ENCODE results near the gene EPHA7. TPM values are rescaled to one million over a fixed set of nuclear protein-coding genes. Genes with fewer than 3 reads are reported as not detected.

The EPHA7 gene
- total and polyA plus RNA-seq, 2 of the 13 experiments (the other 11 are each of a cell fraction or from before 2014, with no cell fraction given) = not detected

DNA sequence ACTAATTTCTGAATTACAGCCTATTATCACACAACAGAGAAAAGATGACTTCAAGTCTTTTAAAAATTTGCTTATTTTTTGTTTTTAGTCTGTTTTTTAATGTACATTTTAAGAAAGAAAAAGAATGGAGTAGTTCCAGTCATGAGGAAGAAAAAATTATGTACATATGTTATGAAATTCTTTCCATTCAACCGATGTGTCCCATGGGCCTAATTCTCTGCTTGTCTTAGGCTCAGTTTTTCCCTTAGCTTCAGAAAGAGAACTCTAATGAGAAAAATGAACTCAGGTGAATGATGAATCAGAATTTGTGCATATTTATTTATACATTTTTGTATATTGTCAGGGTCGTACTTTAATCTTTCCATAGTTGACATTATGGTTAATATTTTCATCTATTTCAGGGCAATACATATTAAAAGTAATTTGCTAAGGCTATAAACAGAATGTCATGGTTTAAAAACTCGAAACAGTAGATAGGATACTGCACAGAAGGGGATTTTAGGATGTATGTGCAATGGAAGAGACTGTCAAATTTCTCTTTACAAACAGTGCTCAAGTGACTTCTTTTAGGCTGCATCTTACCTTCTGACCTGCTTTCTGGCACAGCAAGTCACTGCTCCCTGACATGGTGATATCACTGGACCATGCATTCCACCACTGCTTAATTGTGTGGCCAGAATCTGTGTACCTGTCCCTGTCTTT, 153.1 kb downstream of the EPHA7 start (continued):
- TF ChIP-seq, protein P1, sequence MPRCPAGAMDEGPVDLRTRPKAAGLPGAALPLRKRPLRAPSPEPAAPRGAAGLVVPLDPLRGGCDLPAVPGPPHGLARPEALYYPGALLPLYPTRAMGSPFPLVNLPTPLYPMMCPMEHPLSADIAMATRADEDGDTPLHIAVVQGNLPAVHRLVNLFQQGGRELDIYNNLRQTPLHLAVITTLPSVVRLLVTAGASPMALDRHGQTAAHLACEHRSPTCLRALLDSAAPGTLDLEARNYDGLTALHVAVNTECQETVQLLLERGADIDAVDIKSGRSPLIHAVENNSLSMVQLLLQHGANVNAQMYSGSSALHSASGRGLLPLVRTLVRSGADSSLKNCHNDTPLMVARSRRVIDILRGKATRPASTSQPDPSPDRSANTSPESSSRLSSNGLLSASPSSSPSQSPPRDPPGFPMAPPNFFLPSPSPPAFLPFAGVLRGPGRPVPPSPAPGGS (CRISPR knock-in tag; IDR thresholded peaks at IDR 0.05) = no peak
- TF ChIP-seq ZNF234 (CRISPR knock-in tag; conservative IDR thresholded peaks at IDR 0.05) (no peak), EHMT2 (IDR thresholded peaks at IDR 0.05; ENCODE audit: borderline replicate concordance, low read depth, low read length) (no peak), AKAP8 (CRISPR knock-in tag; IDR thresholded peaks at IDR 0.05) (no peak), RFXANK (CRISPR knock-in tag; IDR thresholded peaks at IDR 0.05) (no peak), TBX3 (IDR thresholded peaks at IDR 0.05; ENCODE audit: borderline replicate concordance) (no peak), ZNF614 (CRISPR knock-in tag; IDR thresholded peaks at IDR 0.05; ENCODE audit: borderline replicate concordance) (no peak), SRF (IDR thresholded peaks at IDR 0.05; ENCODE audit: low read depth, low read length) (no peak), IRX3 (CRISPR knock-in tag; IDR thresholded peaks at IDR 0.05; ENCODE audit: borderline replicate concordance, low read depth) (no peak)
- TF ChIP-seq, protein P2, sequence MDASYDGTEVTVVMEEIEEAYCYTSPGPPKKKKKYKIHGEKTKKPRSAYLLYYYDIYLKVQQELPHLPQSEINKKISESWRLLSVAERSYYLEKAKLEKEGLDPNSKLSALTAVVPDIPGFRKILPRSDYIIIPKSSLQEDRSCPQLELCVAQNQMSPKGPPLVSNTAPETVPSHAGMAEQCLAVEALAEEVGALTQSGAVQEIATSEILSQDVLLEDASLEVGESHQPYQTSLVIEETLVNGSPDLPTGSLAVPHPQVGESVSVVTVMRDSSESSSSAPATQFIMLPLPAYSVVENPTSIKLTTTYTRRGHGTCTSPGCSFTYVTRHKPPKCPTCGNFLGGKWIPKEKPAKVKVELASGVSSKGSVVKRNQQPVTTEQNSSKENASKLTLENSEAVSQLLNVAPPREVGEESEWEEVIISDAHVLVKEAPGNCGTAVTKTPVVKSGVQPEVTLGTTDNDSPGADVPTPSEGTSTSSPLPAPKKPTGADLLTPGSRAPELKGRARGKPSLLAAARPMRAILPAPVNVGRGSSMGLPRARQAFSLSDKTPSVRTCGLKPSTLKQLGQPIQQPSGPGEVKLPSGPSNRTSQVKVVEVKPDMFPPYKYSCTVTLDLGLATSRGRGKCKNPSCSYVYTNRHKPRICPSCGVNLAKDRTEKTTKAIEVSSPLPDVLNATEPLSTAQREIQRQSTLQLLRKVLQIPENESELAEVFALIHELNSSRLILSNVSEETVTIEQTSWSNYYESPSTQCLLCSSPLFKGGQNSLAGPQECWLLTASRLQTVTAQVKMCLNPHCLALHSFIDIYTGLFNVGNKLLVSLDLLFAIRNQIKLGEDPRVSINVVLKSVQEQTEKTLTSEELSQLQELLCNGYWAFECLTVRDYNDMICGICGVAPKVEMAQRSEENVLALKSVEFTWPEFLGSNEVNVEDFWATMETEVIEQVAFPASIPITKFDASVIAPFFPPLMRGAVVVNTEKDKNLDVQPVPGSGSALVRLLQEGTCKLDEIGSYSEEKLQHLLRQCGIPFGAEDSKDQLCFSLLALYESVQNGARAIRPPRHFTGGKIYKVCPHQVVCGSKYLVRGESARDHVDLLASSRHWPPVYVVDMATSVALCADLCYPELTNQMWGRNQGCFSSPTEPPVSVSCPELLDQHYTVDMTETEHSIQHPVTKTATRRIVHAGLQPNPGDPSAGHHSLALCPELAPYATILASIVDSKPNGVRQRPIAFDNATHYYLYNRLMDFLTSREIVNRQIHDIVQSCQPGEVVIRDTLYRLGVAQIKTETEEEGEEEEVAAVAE (CRISPR knock-in tag; IDR thresholded peaks at IDR 0.05; ENCODE audit: borderline replicate concordance) = no peak
- TF ChIP-seq, protein P3, sequence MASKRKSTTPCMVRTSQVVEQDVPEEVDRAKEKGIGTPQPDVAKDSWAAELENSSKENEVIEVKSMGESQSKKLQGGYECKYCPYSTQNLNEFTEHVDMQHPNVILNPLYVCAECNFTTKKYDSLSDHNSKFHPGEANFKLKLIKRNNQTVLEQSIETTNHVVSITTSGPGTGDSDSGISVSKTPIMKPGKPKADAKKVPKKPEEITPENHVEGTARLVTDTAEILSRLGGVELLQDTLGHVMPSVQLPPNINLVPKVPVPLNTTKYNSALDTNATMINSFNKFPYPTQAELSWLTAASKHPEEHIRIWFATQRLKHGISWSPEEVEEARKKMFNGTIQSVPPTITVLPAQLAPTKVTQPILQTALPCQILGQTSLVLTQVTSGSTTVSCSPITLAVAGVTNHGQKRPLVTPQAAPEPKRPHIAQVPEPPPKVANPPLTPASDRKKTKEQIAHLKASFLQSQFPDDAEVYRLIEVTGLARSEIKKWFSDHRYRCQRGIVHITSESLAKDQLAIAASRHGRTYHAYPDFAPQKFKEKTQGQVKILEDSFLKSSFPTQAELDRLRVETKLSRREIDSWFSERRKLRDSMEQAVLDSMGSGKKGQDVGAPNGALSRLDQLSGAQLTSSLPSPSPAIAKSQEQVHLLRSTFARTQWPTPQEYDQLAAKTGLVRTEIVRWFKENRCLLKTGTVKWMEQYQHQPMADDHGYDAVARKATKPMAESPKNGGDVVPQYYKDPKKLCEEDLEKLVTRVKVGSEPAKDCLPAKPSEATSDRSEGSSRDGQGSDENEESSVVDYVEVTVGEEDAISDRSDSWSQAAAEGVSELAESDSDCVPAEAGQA (IDR thresholded peaks at IDR 0.05; ENCODE audit: low read depth) = no peak
- TF ChIP-seq, protein P3 (CRISPR knock-in tag; IDR thresholded peaks at IDR 0.05; ENCODE audit: borderline replicate concordance) = no peak
- TF ChIP-seq, protein P4, sequence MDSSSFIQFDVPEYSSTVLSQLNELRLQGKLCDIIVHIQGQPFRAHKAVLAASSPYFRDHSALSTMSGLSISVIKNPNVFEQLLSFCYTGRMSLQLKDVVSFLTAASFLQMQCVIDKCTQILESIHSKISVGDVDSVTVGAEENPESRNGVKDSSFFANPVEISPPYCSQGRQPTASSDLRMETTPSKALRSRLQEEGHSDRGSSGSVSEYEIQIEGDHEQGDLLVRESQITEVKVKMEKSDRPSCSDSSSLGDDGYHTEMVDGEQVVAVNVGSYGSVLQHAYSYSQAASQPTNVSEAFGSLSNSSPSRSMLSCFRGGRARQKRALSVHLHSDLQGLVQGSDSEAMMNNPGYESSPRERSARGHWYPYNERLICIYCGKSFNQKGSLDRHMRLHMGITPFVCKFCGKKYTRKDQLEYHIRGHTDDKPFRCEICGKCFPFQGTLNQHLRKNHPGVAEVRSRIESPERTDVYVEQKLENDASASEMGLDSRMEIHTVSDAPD (CRISPR knock-in tag; IDR thresholded peaks at IDR 0.05) = no peak
- TF ChIP-seq, protein P5, sequence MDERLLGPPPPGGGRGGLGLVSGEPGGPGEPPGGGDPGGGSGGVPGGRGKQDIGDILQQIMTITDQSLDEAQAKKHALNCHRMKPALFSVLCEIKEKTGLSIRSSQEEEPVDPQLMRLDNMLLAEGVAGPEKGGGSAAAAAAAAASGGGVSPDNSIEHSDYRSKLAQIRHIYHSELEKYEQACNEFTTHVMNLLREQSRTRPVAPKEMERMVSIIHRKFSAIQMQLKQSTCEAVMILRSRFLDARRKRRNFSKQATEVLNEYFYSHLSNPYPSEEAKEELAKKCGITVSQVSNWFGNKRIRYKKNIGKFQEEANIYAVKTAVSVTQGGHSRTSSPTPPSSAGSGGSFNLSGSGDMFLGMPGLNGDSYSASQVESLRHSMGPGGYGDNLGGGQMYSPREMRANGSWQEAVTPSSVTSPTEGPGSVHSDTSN (CRISPR knock-in tag; IDR thresholded peaks at IDR 0.05) = no peak
